HFFc6 (cell line): Measurements from ENCODE around the gene NRP1. TPM values are rescaled to one million over a fixed set of nuclear protein-coding genes. Genes with fewer than 3 reads are reported as not detected.

Experiments
- DNase-seq: peaks from one replicate; pipeline ENCODE4 v3.0.0-alpha.2; 2018
- H3K27ac Mint-ChIP-seq: 2 replicates; pipeline ENCODE4 v1.8.0; 2020; ENCODE audit warnings: mild to moderate bottlenecking, mixed read lengths
- H3K27me3 Mint-ChIP-seq: 2 replicates; pipeline ENCODE4 v1.8.0; 2021; ENCODE audit warnings: mild to moderate bottlenecking, moderate library complexity, mixed read lengths; ENCODE audit not compliant: insufficient read depth
- H3K36me3 Mint-ChIP-seq: 2 replicates; pipeline ENCODE4 v1.8.0; 2021; ENCODE audit warnings: low read depth, mixed read lengths
- H3K4me1 Mint-ChIP-seq: 2 replicates; pipeline ENCODE4 v1.8.0; 2020; ENCODE audit warnings: low read depth, mixed read lengths
- H3K4me3 Mint-ChIP-seq: 2 replicates; pipeline ENCODE4 v1.8.0; 2020; ENCODE audit warnings: mild to moderate bottlenecking, moderate library complexity, mixed read lengths
- H3K9me3 Mint-ChIP-seq: 2 replicates; pipeline ENCODE4 v1.8.0; 2020; ENCODE audit warnings: mild to moderate bottlenecking, mixed read lengths
- CTCF ChIP-seq: fragments of 200-600 bp; sonication (generic); IDR thresholded peaks from 2 replicates; pipeline ENCODE4 v1.5.0; 2021; ENCODE audit warnings: antibody characterized with exemption, mild to moderate bottlenecking
- total RNA-seq, 6 experiments: library from RNA; stranded (reverse); fragmentation: NEBNext Ultra II Directional; extraction: Animal tissue kit (Norgen Biotek cat#: 25700); gene quantifications; 2 replicates in 1 of 6; 3 replicates in 5 of 6; pipeline ENCODE4 v1.2.3, GENCODE V29; 2021

Gene NRP1
- total RNA-seq, 6 experiments from 2014 or later: 136 to 164 (median 147) TPM

- Mint-ChIP-seq H3K9me3 (no peaks in the 10 kb centered on the region), H3K27me3 (no peaks in the 10 kb centered on the region), H3K36me3 (no peaks in the 10 kb centered on the region), H3K27ac (peak overlapping the region; percentile 72; the same call in 1 of the 2 replicates), H3K4me3 (no peak overlapping the region), H3K4me1 (peaks cover 34% of the 10 kb centered on the region)
- TF ChIP-seq CTCF: no peak
- peak; percentile 33 for DNase-seq
These were observed 177.4 kb downstream of the NRP1 start for GRCh38 chr10:33157103-33157502.

- no peaks in the 10 kb centered on the region for H3K36me3 Mint-ChIP-seq
- peaks cover 34% of the 10 kb centered on the region for H3K4me1 Mint-ChIP-seq
- H3K27me3 Mint-ChIP-seq: no peaks in the 10 kb centered on the region
- no peaks in the 10 kb centered on the region for H3K9me3 Mint-ChIP-seq
- TF ChIP-seq CTCF: peak; percentile 86
- H3K4me3 Mint-ChIP-seq: peak overlapping the region; percentile 3; the same call in 1 of the 2 replicates
- peak; percentile 78 for DNase-seq
- H3K27ac Mint-ChIP-seq: peak overlapping the region; percentile 51
These were observed 178.5 kb downstream of the NRP1 start for GRCh38 chr10:33155720-33156638.

- Mint-ChIP-seq H3K4me1 (peaks cover 34% of the 10 kb centered on the region), H3K4me3 (no peak overlapping the region), H3K9me3 (no peaks in the 10 kb centered on the region), H3K27ac (no peak overlapping the region), H3K36me3 (no peaks in the 10 kb centered on the region), H3K27me3 (0 out of 2 replicates have a peak, but pooled peaks cover 5% of the 10 kb centered on the region)
- DNase-seq: no peak
- TF ChIP-seq CTCF: no peak
These were observed 179.9 kb downstream of the NRP1 start for GRCh38 chr10:33154590-33154989.

- no peak overlapping the region for H3K27ac Mint-ChIP-seq
- no peak for DNase-seq
These were observed 180.5 kb downstream of the NRP1 start for GRCh38 chr10:33153968-33154327.

GRCh38 chr10:33153251-33153967, 181.1 kb downstream of the NRP1 start:
- H3K4me3 Mint-ChIP-seq: no peak overlapping the region
- no peak for DNase-seq
- 0 out of 2 replicates have a peak, but pooled peaks cover 5% of the 10 kb centered on the region for H3K27me3 Mint-ChIP-seq
- H3K36me3 Mint-ChIP-seq: peaks cover 4% of the 10 kb centered on the region
- no peak overlapping the region for H3K27ac Mint-ChIP-seq
- H3K4me1 Mint-ChIP-seq: peaks cover 34% of the 10 kb centered on the region
- no peak for TF ChIP-seq CTCF
- H3K9me3 Mint-ChIP-seq: no peaks in the 10 kb centered on the region

More at GRCh38 chr10:33153968-33154327, 180.5 kb downstream of the NRP1 start:
- Mint-ChIP-seq H3K4me3 (no peak overlapping the region), H3K4me1 (peaks cover 34% of the 10 kb centered on the region), H3K27me3 (0 out of 2 replicates have a peak, but pooled peaks cover 5% of the 10 kb centered on the region), H3K9me3 (no peaks in the 10 kb centered on the region), H3K36me3 (no peaks in the 10 kb centered on the region)
- no peak for TF ChIP-seq CTCF
